ENCODE data around the gene CXCL3.

The CXCL3 gene

DNA sequence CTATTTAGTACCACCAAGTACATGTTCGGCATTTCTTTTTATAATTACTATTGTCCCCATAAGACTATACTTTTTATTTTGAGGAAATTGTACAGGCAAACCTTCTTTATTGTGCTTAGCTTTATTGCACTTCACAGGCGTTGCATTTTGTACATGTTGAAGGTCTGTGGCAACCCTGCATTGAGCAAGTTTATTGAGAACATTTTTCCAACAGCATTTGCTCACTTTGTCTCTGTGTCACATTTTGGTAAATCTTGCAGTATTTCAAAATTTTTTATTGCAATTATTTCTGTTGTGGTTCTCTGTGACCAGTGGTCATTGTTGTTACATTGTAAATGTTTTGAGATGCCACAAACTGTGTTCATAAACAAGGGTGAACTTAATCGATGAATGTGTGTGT lies 29.2 kb downstream of the CXCL3 start:
- DNase-seq = no peak

DNA sequence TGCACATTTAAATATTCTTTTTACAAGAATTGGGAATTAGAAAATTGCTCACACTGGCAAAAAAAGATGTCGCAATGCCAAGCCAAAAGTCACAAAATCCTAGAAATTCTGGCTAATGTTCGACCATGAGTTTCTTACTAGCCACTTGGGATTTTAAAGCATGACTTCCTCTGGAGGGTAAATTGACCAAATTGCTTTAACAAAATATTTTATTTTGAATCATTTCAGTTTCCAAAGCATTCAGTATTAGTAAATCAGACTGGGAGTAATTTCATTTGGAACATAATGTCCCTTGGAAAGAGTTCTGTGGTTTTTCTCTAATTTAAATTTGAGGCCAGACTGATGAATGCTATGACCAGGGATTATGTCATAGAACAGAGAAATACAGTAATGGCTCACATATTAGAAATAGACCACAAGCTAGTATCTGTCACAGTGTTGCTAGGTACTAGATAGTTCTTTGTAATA lies 32.4 kb downstream of the CXCL3 start:
- DNase-seq = no peak

DNA sequence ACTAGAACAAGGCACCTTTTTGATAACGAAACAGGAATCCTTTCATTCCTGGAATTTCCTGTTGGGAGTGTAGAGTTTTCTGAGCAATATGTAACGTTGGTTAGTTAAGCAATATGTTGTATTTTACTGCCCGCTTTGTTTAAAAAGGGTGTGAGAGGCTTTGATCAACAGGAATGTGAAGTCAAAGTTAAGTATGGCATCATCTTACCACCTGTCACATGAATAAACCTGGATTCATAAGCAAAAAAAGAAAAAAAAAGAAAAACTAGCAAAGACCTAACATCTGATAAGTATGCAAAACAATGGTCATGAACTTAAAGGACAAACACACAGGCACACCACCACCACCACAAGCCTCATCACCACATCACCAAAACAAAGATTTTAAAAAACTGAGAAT lies 33.0 kb downstream of the CXCL3 start:
- no peak for DNase-seq

DNA sequence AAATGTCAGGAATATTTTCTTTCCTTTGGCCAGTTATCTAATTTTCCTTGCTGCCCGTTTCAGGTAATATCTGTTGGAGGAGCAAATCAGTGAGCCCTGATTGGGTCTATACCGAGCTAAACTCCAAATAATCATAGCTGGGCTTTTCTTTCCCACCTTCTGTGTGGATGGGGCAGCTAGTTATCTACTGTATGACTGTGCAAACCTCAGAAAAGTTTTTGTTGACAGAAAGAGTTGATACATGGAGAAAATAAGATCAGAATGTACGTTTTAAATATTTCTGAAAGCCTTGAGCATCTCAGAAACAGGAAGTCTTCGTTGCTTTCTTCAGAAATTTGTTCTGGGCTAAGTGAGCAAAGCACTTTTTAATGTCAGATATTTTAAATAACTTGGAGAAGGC lies 33.8 kb downstream of the CXCL3 start:
- no peak for DNase-seq

DNA sequence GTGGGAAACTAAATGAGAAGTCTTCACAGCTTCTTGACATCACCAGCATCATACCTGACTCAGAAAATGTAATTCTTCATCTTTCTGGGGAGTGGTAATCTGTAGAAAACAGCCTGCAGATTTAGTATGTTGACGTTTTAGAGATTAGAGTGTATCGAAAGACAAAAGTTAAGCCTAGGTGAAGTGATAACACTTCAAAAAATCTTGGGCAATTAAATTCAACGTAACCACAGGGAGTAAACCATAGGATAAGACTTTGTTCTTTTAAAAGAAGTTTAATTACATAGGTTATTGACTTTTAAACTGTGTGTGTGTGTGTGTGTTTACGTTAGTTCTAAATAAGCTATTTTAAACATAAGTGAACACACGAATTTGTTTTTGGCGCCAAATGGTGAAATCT lies 38.2 kb downstream of the CXCL3 start:
- DNase-seq = no peak

DNA sequence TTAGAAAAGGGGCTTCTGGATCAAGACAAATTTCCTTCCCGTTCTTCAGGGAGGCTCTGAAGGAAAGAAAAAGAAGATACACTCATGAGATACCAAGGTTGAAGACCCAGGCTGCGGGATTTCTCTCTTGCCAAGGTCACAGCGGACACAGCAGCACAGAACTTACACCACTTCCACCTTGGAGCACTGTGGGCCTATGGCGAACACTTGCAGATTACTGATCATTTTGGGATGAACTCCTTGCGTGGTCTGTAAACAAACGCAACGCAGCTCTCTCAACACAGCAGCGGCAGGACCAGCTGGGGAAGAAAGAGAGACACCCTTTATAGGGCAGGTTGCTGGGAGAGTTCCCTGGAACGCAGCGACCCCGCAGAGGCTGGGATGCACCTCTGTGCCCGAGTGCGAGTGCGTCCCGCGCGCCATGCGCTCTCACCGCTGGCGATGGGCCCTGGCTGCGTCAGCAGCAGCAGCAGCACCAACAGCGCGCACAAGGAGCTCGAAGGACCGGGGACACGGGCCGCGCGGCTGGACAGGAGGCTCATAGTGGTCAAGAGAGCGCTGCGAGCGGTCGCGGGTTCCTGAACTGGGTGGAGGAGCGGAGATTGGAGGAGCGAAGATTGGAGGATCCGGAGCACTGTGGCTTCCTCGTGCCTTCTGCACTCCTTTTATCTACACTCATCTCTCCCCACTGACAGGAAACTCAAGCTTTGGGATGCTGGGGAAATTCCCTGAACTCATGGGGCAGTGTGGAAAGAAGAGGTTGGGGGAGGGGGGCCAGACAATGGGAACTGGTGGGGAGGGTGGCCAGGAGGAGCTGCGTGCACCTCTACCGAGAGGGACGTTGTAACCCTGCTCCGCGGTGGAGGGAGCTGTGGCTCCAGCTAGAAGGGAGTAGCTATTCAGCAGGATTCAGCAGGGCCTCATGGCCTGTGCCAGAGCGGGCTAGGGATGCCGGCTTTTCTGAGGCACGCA lies 40.2 kb downstream of the CXCL3 start, which contains the start of gene CXCL5:
CXCL5 (minus strand) TSS at position 638 of the 972 bp plus-strand sequence; CDS start at position 542, 96 bp downstream.
- peak; percentile 46 for DNase-seq

DNA sequence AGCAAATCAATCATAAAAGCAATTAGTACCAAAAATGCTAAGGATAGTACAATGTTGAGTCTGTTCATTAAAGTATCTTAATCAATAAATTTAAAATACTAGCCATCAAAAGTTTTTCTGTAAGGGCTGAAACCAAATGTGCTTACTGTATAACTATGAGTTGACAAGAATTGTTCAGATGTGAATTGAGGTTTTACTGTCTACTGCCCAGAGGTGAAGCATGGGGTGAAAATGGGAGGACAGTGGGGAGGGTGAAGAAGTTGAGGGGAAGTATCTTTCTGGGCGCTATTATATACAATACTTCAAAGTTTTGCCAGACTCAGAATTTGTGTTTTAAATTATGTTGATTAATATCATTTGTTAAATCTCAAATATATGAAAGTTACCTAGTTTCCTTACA lies 46.4 kb downstream of the CXCL3 start:
- no peak for DNase-seq

DNA sequence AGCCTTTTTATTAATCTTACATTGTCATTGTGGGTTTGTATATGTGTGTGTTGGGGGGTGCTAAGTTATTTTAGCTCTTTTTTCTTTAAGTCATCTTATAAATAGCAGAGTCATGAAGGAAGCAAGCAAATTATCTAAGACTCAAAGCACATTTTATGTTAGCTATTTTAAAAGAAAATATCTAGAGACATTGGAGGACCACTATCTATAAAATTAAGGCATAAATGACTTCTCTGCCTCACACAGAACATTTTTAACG lies 46.8 kb downstream of the CXCL3 start:
- no peak for DNase-seq

DNA sequence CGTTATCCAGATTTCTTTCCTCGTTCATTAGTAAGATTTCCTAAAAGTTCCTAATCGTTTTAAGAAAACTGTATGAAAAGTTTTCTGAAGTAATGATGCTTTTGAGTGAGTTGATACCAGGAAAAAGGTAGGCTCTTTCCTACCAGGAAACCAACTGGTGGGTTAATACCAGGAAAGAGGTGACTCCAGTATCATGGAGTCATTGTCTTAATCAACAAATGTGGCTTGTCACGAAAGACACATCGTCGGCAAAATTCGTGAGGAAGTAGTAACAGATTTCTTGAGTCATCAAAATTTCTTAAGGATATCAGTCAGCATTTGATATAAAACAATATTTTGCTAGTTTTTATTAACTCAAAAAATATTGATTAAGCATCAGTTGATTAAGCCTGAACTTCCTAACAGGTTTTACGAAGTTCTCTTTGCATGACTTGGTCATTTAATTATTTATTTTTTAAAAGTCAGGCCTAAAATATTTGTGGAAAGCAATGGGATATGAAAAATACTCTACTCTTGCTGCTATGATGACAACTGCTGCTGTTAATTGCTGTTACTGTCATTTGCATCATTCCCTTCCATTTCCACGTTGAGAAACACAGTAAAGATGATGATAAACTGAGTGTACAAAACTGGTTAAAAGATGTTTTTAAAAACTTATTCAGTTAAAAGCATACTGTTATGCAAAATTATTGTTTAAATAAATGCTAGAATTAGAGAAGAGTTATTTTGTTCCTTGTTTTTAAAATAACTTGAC lies 47.3 kb downstream of the CXCL3 start:
- DNase-seq = no peak

DNA sequence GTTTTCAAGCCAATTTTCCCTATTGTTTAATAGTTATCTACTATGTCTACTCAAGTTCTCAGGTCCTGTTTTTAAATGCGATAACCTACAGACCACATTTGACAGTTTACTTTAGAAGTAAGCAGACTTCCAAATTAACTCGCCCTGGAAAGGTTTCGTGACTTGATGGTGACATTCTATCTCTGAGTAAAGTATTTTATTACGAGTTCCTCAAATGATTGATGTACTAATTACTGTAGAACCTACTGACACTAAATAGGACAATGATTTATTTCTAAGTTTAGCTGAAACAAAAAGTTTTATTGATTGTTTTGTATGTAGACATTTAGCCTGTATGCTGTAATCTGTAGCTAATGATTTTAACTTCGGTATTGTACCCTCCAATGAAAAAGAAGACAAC lies 48.6 kb downstream of the CXCL3 start:
- no peak for DNase-seq

DNA sequence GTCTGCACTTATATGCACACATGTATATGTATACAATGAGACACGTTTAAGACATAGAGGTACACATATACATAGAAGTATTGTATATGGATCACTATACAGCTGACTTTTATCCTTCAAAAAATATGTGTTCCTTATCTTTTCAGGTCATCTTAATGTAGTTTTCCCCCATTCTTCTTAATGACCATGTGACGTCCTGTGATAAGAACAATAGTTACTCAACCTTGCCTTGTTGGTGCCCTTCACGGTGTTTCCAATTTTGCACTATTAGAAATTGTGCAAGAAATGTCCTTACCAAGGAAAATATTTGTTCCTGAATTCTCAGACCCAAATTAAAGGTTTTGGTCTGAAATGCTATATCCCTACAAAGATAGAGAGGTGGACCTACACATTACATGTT lies 49.5 kb downstream of the CXCL3 start:
- no peak for DNase-seq

DNA sequence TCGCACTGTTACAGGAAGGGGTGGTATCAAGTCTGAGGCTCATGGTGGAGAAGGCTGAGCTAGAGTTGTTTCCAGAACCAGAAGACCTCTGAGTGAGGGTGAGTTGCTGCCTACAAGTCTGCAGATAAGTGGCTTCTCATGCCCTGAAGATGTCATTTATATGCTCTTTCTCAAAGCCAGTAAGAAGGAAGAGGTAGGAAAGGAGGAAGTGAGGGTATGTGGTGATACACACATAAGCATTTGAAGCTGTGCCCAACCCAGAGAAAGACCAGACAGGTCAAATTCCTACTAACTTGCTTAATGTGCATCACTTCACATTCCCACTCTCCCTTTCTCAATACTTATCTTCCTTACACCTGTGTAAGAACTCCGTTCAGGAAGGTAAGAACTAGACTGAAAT lies 50.4 kb downstream of the CXCL3 start, which contains the start of gene PPBP:
PPBP (minus strand) TSS at position 130 of the 400 bp plus-strand sequence; CDS start at position 43, 87 bp downstream.
- DNase-seq = no peak

All from left hindlimb (tissue), 1 donor.